HEK293 (cell line): ENCODE results near the gene PCYOX1L.

ENCODE experiments used
- CTCF ChIA-PET: fragments of 350-600 bp; formaldehyde crosslinking; extraction: SDS; loops from one replicate; lab custom pipeline; 2021; ENCODE audit warnings: antibody characterized with exemption; lab: Yijun Ruan, JAX
- POLR2A ChIA-PET: fragments of 300-600 bp; formaldehyde crosslinking; extraction: SDS; loops from one replicate; lab custom pipeline; 2020; ENCODE audit warnings: antibody characterized with exemption, inconsistent platforms; lab: Yijun Ruan, JAX
- H3K27ac ChIP-seq: fragments of 200-500 bp; sonication (Bioruptor generic); 2 replicates; pipeline ENCODE4 v1.5.1; 2014; ENCODE audit warnings: low read depth, low read length, control low read depth, inconsistent platforms; ENCODE audit errors: extremely low read depth
- H3K36me3 ChIP-seq, 2 experiments: fragments of 200-500 bp in 1 of 2; sonication (Bioruptor generic) in 1 of 2; 1 replicate in 1 of 2; 2 replicates in 1 of 2; pipeline ENCODE4 v1.5.1; 2014 to 2017; ENCODE audit warnings: inconsistent platforms in 2 of 2, low read length in 2 of 2; ENCODE audit not compliant: control insufficient read depth in 2 of 2, insufficient read depth in 1 of 2
- H3K4me1 ChIP-seq: fragments of 200-500 bp; sonication (Bioruptor generic); 2 replicates; pipeline ENCODE4 v1.5.1; 2014; ENCODE audit warnings: mild to moderate bottlenecking, low read length, inconsistent platforms; ENCODE audit not compliant: control insufficient read depth, insufficient read depth
- H3K4me3 ChIP-seq: 2 replicates; pipeline ENCODE4 v1.5.1; 2011; ENCODE audit warnings: low read depth, mild to moderate bottlenecking, control low read depth, low read length, moderate library complexity
- H3K9me3 ChIP-seq: fragments of 200-500 bp; sonication (Bioruptor generic); 2 replicates; pipeline ENCODE4 v1.5.1; 2014; ENCODE audit warnings: low read depth, low read length, inconsistent platforms; ENCODE audit not compliant: control insufficient read depth, insufficient read depth
- BCL6B ChIP-seq: fragments of 450-650 bp; formaldehyde crosslinking; IDR thresholded peaks from 2 replicates; pipeline ENCODE4 v1.5.1; 2017; ENCODE audit warnings: missing biosample characterization, missing genetic modification characterization
- FEZF1 ChIP-seq: fragments of 450-650 bp; formaldehyde crosslinking; IDR thresholded peaks from 2 replicates; pipeline ENCODE4 v1.5.1; 2016; ENCODE audit warnings: missing biosample characterization, missing genetic modification characterization
- KLF16 ChIP-seq: fragments of 450-650 bp; formaldehyde crosslinking; IDR thresholded peaks from 2 replicates; pipeline ENCODE4 v1.5.1; 2017; ENCODE audit warnings: missing biosample characterization, missing genetic modification characterization
- KLF7 ChIP-seq: fragments of 450-650 bp; formaldehyde crosslinking; IDR thresholded peaks from 2 replicates; pipeline ENCODE4 v1.5.1; 2016; ENCODE audit warnings: missing biosample characterization, missing genetic modification characterization, borderline replicate concordance
- KLF8 ChIP-seq: fragments of 450-650 bp; formaldehyde crosslinking; IDR thresholded peaks from 2 replicates; pipeline ENCODE4 v1.5.1; 2016; ENCODE audit warnings: missing biosample characterization, missing genetic modification characterization
- PRDM10 ChIP-seq: fragments of 450-650 bp; formaldehyde crosslinking; IDR thresholded peaks from 2 replicates; pipeline ENCODE4 v1.5.1; 2016; ENCODE audit warnings: missing biosample characterization, missing genetic modification characterization
- SCRT2 ChIP-seq: fragments of 450-650 bp; formaldehyde crosslinking; IDR thresholded peaks from 2 replicates; pipeline ENCODE4 v1.5.1; 2016; ENCODE audit warnings: missing biosample characterization, missing genetic modification characterization
- ZBTB26 ChIP-seq: fragments of 450-650 bp; formaldehyde crosslinking; optimal IDR thresholded peaks from 2 replicates; pipeline ENCODE3; 2016; ENCODE audit warnings: missing biosample characterization, mild to moderate bottlenecking, missing genetic modification characterization
- ZIC2 ChIP-seq: fragments of 450-650 bp; formaldehyde crosslinking; IDR thresholded peaks from 2 replicates; pipeline ENCODE4 v1.5.1; 2016; ENCODE audit warnings: missing biosample characterization, missing genetic modification characterization
- ZNF121 ChIP-seq: fragments of 450-650 bp; formaldehyde crosslinking; IDR thresholded peaks from 2 replicates; pipeline ENCODE4 v1.5.1; 2016; ENCODE audit warnings: missing biosample characterization, missing genetic modification characterization
- ZNF133 ChIP-seq: fragments of 450-650 bp; formaldehyde crosslinking; IDR thresholded peaks from 2 replicates; pipeline ENCODE4 v1.5.1; 2016; ENCODE audit warnings: missing biosample characterization, missing genetic modification characterization
- ZNF157 ChIP-seq: fragments of 450-650 bp; formaldehyde crosslinking; IDR thresholded peaks from 2 replicates; pipeline ENCODE4 v1.5.1; 2016; ENCODE audit warnings: missing biosample characterization, missing genetic modification characterization
- ZNF211 ChIP-seq: fragments of 450-650 bp; formaldehyde crosslinking; IDR thresholded peaks from 2 replicates; pipeline ENCODE4 v1.5.1; 2016; ENCODE audit warnings: low read depth, missing biosample characterization, missing genetic modification characterization
- ZNF223 ChIP-seq: fragments of 450-650 bp; formaldehyde crosslinking; IDR thresholded peaks from 2 replicates; pipeline ENCODE4 v1.5.1; 2016; ENCODE audit warnings: missing biosample characterization, missing genetic modification characterization
- ZNF26 ChIP-seq: fragments of 450-650 bp; formaldehyde crosslinking; IDR thresholded peaks from 2 replicates; pipeline ENCODE4 v1.5.1; 2016; ENCODE audit warnings: missing biosample characterization, missing genetic modification characterization
- ZNF266 ChIP-seq: fragments of 450-650 bp; formaldehyde crosslinking; IDR thresholded peaks from 2 replicates; pipeline ENCODE4 v1.5.1; 2016; ENCODE audit warnings: missing biosample characterization, missing genetic modification characterization, low read depth
- ZNF274 ChIP-seq, 2 experiments: fragments of 200-500 bp in 1 of 2; fragments of 450-650 bp in 1 of 2; sonication (Bioruptor generic) in 1 of 2; formaldehyde crosslinking in 1 of 2; IDR thresholded peaks; 2 replicates each; pipeline versions ENCODE4 v1.5.1 to v1.6.1; 2014 to 2016; ENCODE audit warnings: borderline replicate concordance in 1 of 2, inconsistent platforms in 1 of 2, low read length in 1 of 2, missing biosample characterization in 1 of 2, missing genetic modification characterization in 1 of 2
- ZNF280C ChIP-seq: fragments of 450-650 bp; formaldehyde crosslinking; IDR thresholded peaks from 2 replicates; pipeline ENCODE4 v1.5.1; 2016; ENCODE audit warnings: missing biosample characterization, missing genetic modification characterization
- ZNF324 ChIP-seq: fragments of 450-650 bp; formaldehyde crosslinking; IDR thresholded peaks from 2 replicates; pipeline ENCODE4 v1.5.1; 2016; ENCODE audit warnings: missing biosample characterization, missing genetic modification characterization
- ZNF433 ChIP-seq: fragments of 450-650 bp; formaldehyde crosslinking; IDR thresholded peaks from 2 replicates; pipeline ENCODE4 v1.5.1; 2016; ENCODE audit warnings: missing biosample characterization, missing genetic modification characterization, low read depth
- ZNF473 ChIP-seq: fragments of 450-650 bp; formaldehyde crosslinking; IDR thresholded peaks from 2 replicates; pipeline ENCODE4 v1.5.1; 2017; ENCODE audit warnings: missing biosample characterization, missing genetic modification characterization
- ZNF529 ChIP-seq: fragments of 450-650 bp; formaldehyde crosslinking; IDR thresholded peaks from 2 replicates; pipeline ENCODE4 v1.5.1; 2017; ENCODE audit warnings: missing genetic modification characterization, missing biosample characterization; ENCODE audit not compliant: insufficient replicate concordance
- ZNF560 ChIP-seq: fragments of 450-650 bp; formaldehyde crosslinking; IDR thresholded peaks from 2 replicates; pipeline ENCODE4 v1.5.1; 2017; ENCODE audit warnings: missing biosample characterization, missing genetic modification characterization, borderline replicate concordance
- ZNF596 ChIP-seq: fragments of 450-650 bp; IDR thresholded peaks from 2 replicates; pipeline ENCODE4 v1.5.0; 2018; ENCODE audit warnings: missing biosample characterization, mild to moderate bottlenecking, missing genetic modification characterization, moderate library complexity
- ZNF600 ChIP-seq: fragments of 450-650 bp; formaldehyde crosslinking; IDR thresholded peaks from 2 replicates; pipeline ENCODE4 v1.5.1; 2016; ENCODE audit warnings: missing biosample characterization, missing genetic modification characterization
- ZNF610 ChIP-seq: fragments of 450-650 bp; formaldehyde crosslinking; IDR thresholded peaks from 2 replicates; pipeline ENCODE4 v1.5.1; 2016; ENCODE audit warnings: missing biosample characterization, missing genetic modification characterization, borderline replicate concordance
- ZNF777 ChIP-seq: fragments of 450-650 bp; formaldehyde crosslinking; IDR thresholded peaks from 2 replicates; pipeline ENCODE4 v1.5.1; 2017; ENCODE audit warnings: missing biosample characterization, missing genetic modification characterization, borderline replicate concordance

The PCYOX1L gene

GRCh38 chr5:149416987-149417710 lies 59.3 kb downstream of the PCYOX1L start:
- POLR2A ChIA-PET, result no interaction called here
- CTCF ChIA-PET, result interaction anchor here (0.5 to 1.3 kb wide), 6 partner anchors 17 to 240 kb away, joined by 3 to 5 read pairs (median 3); no protein-coding TSS in a partner anchor
- Histone ChIP-seq H3K4me1 (peaks cover 6% of the 10 kb centered on the region; the same call in 1 of the 2 replicates), H3K4me3 (no peak overlapping the region), H3K9me3 (no peaks in the 10 kb centered on the region), H3K36me3 (no peaks in the 10 kb centered on the region), H3K27ac (no peak overlapping the region)
- TF ChIP-seq ZNF223, result no peak
- TF ChIP-seq KLF7 (tag by site-specific recombination), result no peak
- no peak for TF ChIP-seq ZNF473 (tag by site-specific recombination)
- TF ChIP-seq FEZF1 (tag by site-specific recombination), result no peak
- no peak for TF ChIP-seq ZNF560 (tag by site-specific recombination)
- no peak for TF ChIP-seq ZNF121 (tag by site-specific recombination)
- TF ChIP-seq ZNF157 (tag by site-specific recombination), result no peak
- 0 out of 2 replicates have a peak, but pooled peaks have one; percentile 40 for TF ChIP-seq ZNF600 (tag by site-specific recombination)
- no peak for TF ChIP-seq ZNF610 (tag by site-specific recombination)
- TF ChIP-seq ZNF596 (tag by site-specific recombination), result no peak
- no peak for TF ChIP-seq ZNF133 (tag by site-specific recombination)
- TF ChIP-seq KLF8 (tag by site-specific recombination), result no peak
- TF ChIP-seq KLF16, result no peak
- no peak for TF ChIP-seq ZNF777 (tag by site-specific recombination)
- TF ChIP-seq SCRT2 (tag by site-specific recombination), result no peak
- no peak for TF ChIP-seq ZNF26 (tag by site-specific recombination)
- no peak for TF ChIP-seq ZIC2 (tag by site-specific recombination)
- no peak for TF ChIP-seq ZNF266 (tag by site-specific recombination)
- TF ChIP-seq ZNF280C (tag by site-specific recombination), result no peak
- no peak for TF ChIP-seq ZNF211 (tag by site-specific recombination)
- TF ChIP-seq ZNF324 (tag by site-specific recombination), result no peak
- no peak for TF ChIP-seq ZNF433
- TF ChIP-seq BCL6B (tag by site-specific recombination), result no peak
- no peak for TF ChIP-seq ZNF529 (tag by site-specific recombination)
- no peak for TF ChIP-seq ZNF274 (IDR thresholded peaks at IDR 0.05; ENCODE audit: low read length)
- TF ChIP-seq ZNF274 (tag by site-specific recombination; IDR thresholded peaks at IDR 0.05; ENCODE audit: borderline replicate concordance), result no peak
- TF ChIP-seq ZBTB26 (tag by site-specific recombination), result no peak
- TF ChIP-seq PRDM10 (tag by site-specific recombination), result no peak
